SU-DHL-6 (cell line): ENCODE measurements around the gene RGS8.
A peak's percentile ranks its signal among the peaks of the same experiment; 100 is the strongest.

Source experiments
- H2AFZ ChIP-seq: fragments of 200-600 bp; sonication (generic); 2 replicates; pipeline ENCODE4 v1.6.1; 2014; ENCODE audit warnings: low read depth, mild to moderate bottlenecking, moderate library complexity, mixed read lengths, antibody characterized with exemption, low read length; ENCODE audit not compliant: severe bottlenecking
- H3F3A ChIP-seq: fragments of 200-600 bp; shearing (Covaris generic); 2 replicates; pipeline ENCODE4 v1.6.0; 2016; ENCODE audit warnings: antibody characterized with exemption, mild to moderate bottlenecking; ENCODE audit not compliant: insufficient read depth
- H3K27ac ChIP-seq: fragments of 200-600 bp; sonication (generic); 2 replicates; pipeline ENCODE4 v1.5.1; 2016; ENCODE audit warnings: low read depth, mild to moderate bottlenecking, low read length, moderate library complexity, mixed read lengths
- H3K27me3 ChIP-seq: fragments of 200-600 bp; sonication (generic), shearing (Covaris generic); 2 replicates; pipeline ENCODE4 v1.6.0; 2014; ENCODE audit warnings: mild to moderate bottlenecking, low read length
- H3K36me3 ChIP-seq: fragments of 200-600 bp; sonication (generic); 2 replicates; pipeline ENCODE4 v1.6.1; 2014; ENCODE audit warnings: mild to moderate bottlenecking, low read length, mixed read lengths
- H3K4me2 ChIP-seq: fragments of 300-600, 200-600 bp; shearing (Covaris generic), sonication (generic); 2 replicates; pipeline ENCODE4 v1.6.0; 2014; ENCODE audit warnings: low read length, low read depth, mild to moderate bottlenecking; ENCODE audit not compliant: poor library complexity, severe bottlenecking
- H3K4me3 ChIP-seq: fragments of 200-600 bp; sonication (generic); 2 replicates; pipeline ENCODE4 v1.5.1; 2014; ENCODE audit warnings: antibody characterized with exemption, low read length, mild to moderate bottlenecking, mixed read lengths; ENCODE audit not compliant: insufficient read depth, poor library complexity, severe bottlenecking
- H3K79me2 ChIP-seq: fragments of 200-600 bp; sonication (generic); 2 replicates; pipeline ENCODE4 v1.6.1; 2014; ENCODE audit warnings: mild to moderate bottlenecking, low read length, moderate library complexity; ENCODE audit not compliant: insufficient read depth
- H3K9ac ChIP-seq: fragments of 200-600 bp; sonication (generic); 2 replicates; pipeline ENCODE4 v1.7.0; 2014; ENCODE audit warnings: mild to moderate bottlenecking, low read length
- H3K9me2 ChIP-seq: fragments of 200-600 bp; sonication (generic); replicated peaks from 2 replicates; pipeline ENCODE4 v1.6.1; 2014; ENCODE audit warnings: low read length; ENCODE audit not compliant: insufficient read depth
- H3K9me3 ChIP-seq: fragments of 200-600 bp; sonication (generic); 2 replicates; pipeline ENCODE4 v1.6.1; 2014; ENCODE audit warnings: low read length, mixed read lengths; ENCODE audit not compliant: insufficient read depth
- H4K20me1 ChIP-seq: fragments of 200-600 bp; sonication (generic); 2 replicates; pipeline ENCODE4 v1.6.1; 2014; ENCODE audit warnings: low read depth, mild to moderate bottlenecking, antibody characterized with exemption, low read length, moderate library complexity, mixed read lengths
- CTCF ChIP-seq: fragments of 200-600 bp; sonication (generic); IDR thresholded peaks from one replicate; pipeline ENCODE4 v1.5.1; 2017; ENCODE audit warnings: antibody characterized with exemption, mild to moderate bottlenecking, low read length, moderate library complexity; ENCODE audit not compliant: insufficient read depth, poor library complexity, severe bottlenecking
- EZH2phosphoT487 ChIP-seq: fragments of 200-600 bp; sonication (generic), shearing (Covaris generic); conservative IDR thresholded peaks from 2 replicates; pipeline ENCODE4 v1.6.1; 2018; ENCODE audit warnings: mild to moderate bottlenecking, antibody characterized with exemption, low read length, moderate library complexity, mixed read lengths

Gene RGS8

GRCh38 chr1:182718311-182718710, 33.9 kb upstream of the RGS8 start:
- Histone ChIP-seq H3K9ac (no peak overlapping the region), H4K20me1 (no peaks in the 10 kb centered on the region), H3K79me2 (no peaks in the 10 kb centered on the region), H3K27me3 (no peaks in the 10 kb centered on the region), H3K9me3 (no peaks in the 10 kb centered on the region), H3K27ac (no peak overlapping the region), H3K36me3 (no peaks in the 10 kb centered on the region), H2AFZ (no peak overlapping the region), H3K9me2 (no peaks in the 10 kb centered on the region), H3K4me3 (no peak overlapping the region), H3F3A (no peaks in the 10 kb centered on the region), H3K4me2 (no peak overlapping the region)
- TF ChIP-seq CTCF (no peak), EZH2phosphoT487 (no peak)

- no peaks in the 10 kb centered on the region for H3K9me2 ChIP-seq
- no peak overlapping the region for H3K27ac ChIP-seq
- no peaks in the 10 kb centered on the region for H4K20me1 ChIP-seq
- H3K9ac ChIP-seq, result no peak overlapping the region
- peak overlapping the region; percentile 13 for H3K4me2 ChIP-seq
- no peaks in the 10 kb centered on the region for H3K9me3 ChIP-seq
- H3K4me3 ChIP-seq, result no peak overlapping the region
- peak overlapping the region; percentile 7 for H2AFZ ChIP-seq
- no peaks in the 10 kb centered on the region for H3K36me3 ChIP-seq
- H3K79me2 ChIP-seq, result no peaks in the 10 kb centered on the region
- H3K27me3 ChIP-seq, result no peaks in the 10 kb centered on the region
- no peaks in the 10 kb centered on the region for H3F3A ChIP-seq
- TF ChIP-seq EZH2phosphoT487 (no peak), CTCF (no peak)
Measured at GRCh38 chr1:182716740-182717720, 32.6 kb upstream of the RGS8 start.

- H3K9me2 ChIP-seq, result no peaks in the 10 kb centered on the region
- no peaks in the 10 kb centered on the region for H3F3A ChIP-seq
- no peak overlapping the region for H3K27ac ChIP-seq
- H3K79me2 ChIP-seq, result no peaks in the 10 kb centered on the region
- H3K27me3 ChIP-seq, result no peaks in the 10 kb centered on the region
- TF ChIP-seq EZH2phosphoT487, result no peak
- no peak for TF ChIP-seq CTCF
- H3K9me3 ChIP-seq, result no peaks in the 10 kb centered on the region
- no peak overlapping the region for H3K4me2 ChIP-seq
- no peak overlapping the region for H2AFZ ChIP-seq
- no peaks in the 10 kb centered on the region for H3K36me3 ChIP-seq
- no peaks in the 10 kb centered on the region for H4K20me1 ChIP-seq
- no peak overlapping the region for H3K4me3 ChIP-seq
- no peak overlapping the region for H3K9ac ChIP-seq
Measured at GRCh38 chr1:182715531-182715930, 31.1 kb upstream of the RGS8 start.
